NCI-H1048 (cell line): Measurements from ENCODE around the gene VSIG1.

ENCODE experiments used
- DNase-seq: peaks from one replicate; lab custom pipeline; 2025; lab: John Stamatoyannopoulos, UW

VSIG1 gene

GRCh38 chrX:108044554-108045256 lies at the start of gene VSIG1:
Gene VSIG1, plus strand, starts transcription at chrX:108045065. Its CDS starts 66 bp downstream, at chrX:108045131.
- DNase-seq, result no peak

GRCh38 chrX:107996124-107996523 lies 48.7 kb upstream of the VSIG1 start:
- no peak for DNase-seq

GRCh38 chrX:108000751-108001150 lies 44.1 kb upstream of the VSIG1 start:
- no peak for DNase-seq

GRCh38 chrX:108001218-108001814 lies 43.5 kb upstream of the VSIG1 start:
- peak; percentile 46 for DNase-seq

GRCh38 chrX:108018656-108019381 lies 26.0 kb upstream of the VSIG1 start:
- DNase-seq, result no peak

- no peak for DNase-seq
These were observed 25.4 kb upstream of the VSIG1 start for GRCh38 chrX:108019382-108019875.

GRCh38 chrX:108020631-108021030 lies 24.2 kb upstream of the VSIG1 start:
- DNase-seq, result no peak

GRCh38 chrX:108022491-108023089 lies 22.3 kb upstream of the VSIG1 start:
- no peak for DNase-seq

- no peak for DNase-seq
These were observed 19.5 kb upstream of the VSIG1 start for GRCh38 chrX:108025376-108025775.

GRCh38 chrX:108025954-108026600 lies 18.8 kb upstream of the VSIG1 start:
- DNase-seq, result no peak

- no peak for DNase-seq
These were observed 16.0 kb upstream of the VSIG1 start for GRCh38 chrX:108028854-108029253.

GRCh38 chrX:108029928-108030711 lies 14.7 kb upstream of the VSIG1 start:
- DNase-seq, result no peak

GRCh38 chrX:108032944-108033343 lies 11.9 kb upstream of the VSIG1 start:
- no peak for DNase-seq

GRCh38 chrX:108033890-108034289 lies 11.0 kb upstream of the VSIG1 start:
- no peak for DNase-seq

- DNase-seq, result no peak
These were observed 10.1 kb upstream of the VSIG1 start for GRCh38 chrX:108034725-108035124.

- no peak for DNase-seq
These were observed 8.4 kb upstream of the VSIG1 start for GRCh38 chrX:108036298-108036973.

- no peak for DNase-seq
These were observed 4.8 kb downstream of the VSIG1 start for GRCh38 chrX:108049649-108050048.

GRCh38 chrX:108053218-108053617 lies 8.4 kb downstream of the VSIG1 start:
- DNase-seq, result no peak

- DNase-seq, result no peak
These were observed 10.7 kb downstream of the VSIG1 start for GRCh38 chrX:108055546-108055945.

GRCh38 chrX:108059801-108060200 lies 14.9 kb downstream of the VSIG1 start:
- no peak for DNase-seq

- DNase-seq, result no peak
These were observed 19.1 kb downstream of the VSIG1 start for GRCh38 chrX:108064001-108064400.
